DOHH2 (cell line): Measurements from ENCODE around the gene SYNPO2.

ENCODE experiments used
- H3F3A ChIP-seq: fragments of 200-600 bp; sonication (generic), shearing (Covaris generic); 2 replicates; pipeline ENCODE4 v1.6.0; 2016; ENCODE audit warnings: antibody characterized with exemption, mild to moderate bottlenecking; ENCODE audit not compliant: control insufficient read depth, insufficient read depth
- H3K27ac ChIP-seq: fragments of 200-600 bp; sonication (generic); 2 replicates; pipeline ENCODE4 v1.5.1; 2014; ENCODE audit warnings: low read depth, mild to moderate bottlenecking, low read length, moderate library complexity
- H3K27me3 ChIP-seq: fragments of 200-600 bp; sonication (generic); 2 replicates; pipeline ENCODE4 v1.6.1; 2014; ENCODE audit warnings: mild to moderate bottlenecking, low read length, mixed read lengths; ENCODE audit not compliant: control insufficient read depth
- H3K36me3 ChIP-seq: fragments of 200-600 bp; sonication (generic); 2 replicates; pipeline ENCODE4 v1.6.1; 2014; ENCODE audit warnings: mild to moderate bottlenecking, low read length, moderate library complexity, mixed read lengths; ENCODE audit not compliant: control insufficient read depth
- H3K4me1 ChIP-seq: fragments of 200-600 bp; sonication (generic); 2 replicates; pipeline ENCODE4 v1.6.1; 2014; ENCODE audit warnings: mild to moderate bottlenecking, low read length, mixed read lengths; ENCODE audit not compliant: control insufficient read depth
- H3K4me2 ChIP-seq: fragments of 200-600 bp; sonication (generic); 2 replicates; pipeline ENCODE4 v1.6.0; 2014; ENCODE audit warnings: mild to moderate bottlenecking, low read length, moderate library complexity
- H3K4me3 ChIP-seq: fragments of 200-600 bp; sonication (generic); 2 replicates; pipeline ENCODE4 v1.5.1; 2014; ENCODE audit warnings: mild to moderate bottlenecking, low read length, mixed read lengths
- H3K79me2 ChIP-seq: fragments of 200-600 bp; sonication (generic); 2 replicates; pipeline ENCODE4 v1.6.1; 2014; ENCODE audit warnings: mild to moderate bottlenecking, low read length, mixed read lengths; ENCODE audit not compliant: control insufficient read depth
- H3K9me2 ChIP-seq: fragments of 200-600 bp; sonication (generic); replicated peaks from 2 replicates; pipeline ENCODE4 v1.6.1; 2014; ENCODE audit warnings: mild to moderate bottlenecking, low read length, mixed read lengths; ENCODE audit not compliant: control insufficient read depth
- H3K9me3 ChIP-seq: fragments of 200-600 bp; sonication (generic); 2 replicates; pipeline ENCODE4 v1.6.1; 2014; ENCODE audit warnings: antibody characterized with exemption, low read length, mixed read lengths; ENCODE audit not compliant: control insufficient read depth, insufficient read depth
- H4K20me1 ChIP-seq: fragments of 200-600 bp; sonication (generic); 2 replicates; pipeline ENCODE4 v1.6.0; 2014; ENCODE audit warnings: low read depth, mild to moderate bottlenecking, antibody characterized with exemption, low read length, moderate library complexity; ENCODE audit not compliant: control insufficient read depth, insufficient read depth
- EZH2phosphoT487 ChIP-seq: fragments of 200-600 bp; sonication (generic); IDR thresholded peaks from 2 replicates; pipeline ENCODE4 v1.6.1; 2017; ENCODE audit warnings: borderline replicate concordance, mild to moderate bottlenecking, antibody characterized with exemption, low read length, moderate library complexity, mixed read lengths
- TF ChIP-seq, protein P1 (sequence below): fragments of 200-600 bp; sonication (generic); IDR thresholded peaks from one replicate; pipeline ENCODE4 v1.5.1; 2014; ENCODE audit warnings: antibody characterized with exemption, mild to moderate bottlenecking, low read depth, low read length; ENCODE audit not compliant: poor library complexity, severe bottlenecking

Gene SYNPO2

DNA sequence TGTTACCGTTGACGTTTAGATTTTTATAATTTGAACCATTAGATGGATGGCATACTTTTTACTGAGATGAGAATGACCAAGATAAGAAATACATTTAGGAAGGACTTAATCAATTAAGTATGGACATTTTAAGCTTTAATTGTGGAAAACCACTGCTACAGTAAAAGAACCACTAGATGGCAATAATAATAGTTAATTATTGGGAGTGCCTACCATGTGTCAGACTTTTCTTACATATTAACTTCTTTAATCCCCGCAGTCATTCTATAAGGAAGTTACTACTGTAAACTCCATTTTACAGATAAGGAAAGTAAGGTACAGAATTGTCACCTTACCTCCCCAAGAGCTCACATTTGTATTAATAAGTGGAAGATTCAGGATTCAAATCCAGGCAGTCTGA, 198.5 kb downstream of the SYNPO2 start:
- peaks cover 64% of the 10 kb centered on the region for H3K4me1 ChIP-seq
- peak overlapping the region; percentile 31 for H3K4me3 ChIP-seq
- H4K20me1 ChIP-seq: no peaks in the 10 kb centered on the region
- H3K27ac ChIP-seq: peak overlapping the region; percentile 96
- TF ChIP-seq, protein P1, sequence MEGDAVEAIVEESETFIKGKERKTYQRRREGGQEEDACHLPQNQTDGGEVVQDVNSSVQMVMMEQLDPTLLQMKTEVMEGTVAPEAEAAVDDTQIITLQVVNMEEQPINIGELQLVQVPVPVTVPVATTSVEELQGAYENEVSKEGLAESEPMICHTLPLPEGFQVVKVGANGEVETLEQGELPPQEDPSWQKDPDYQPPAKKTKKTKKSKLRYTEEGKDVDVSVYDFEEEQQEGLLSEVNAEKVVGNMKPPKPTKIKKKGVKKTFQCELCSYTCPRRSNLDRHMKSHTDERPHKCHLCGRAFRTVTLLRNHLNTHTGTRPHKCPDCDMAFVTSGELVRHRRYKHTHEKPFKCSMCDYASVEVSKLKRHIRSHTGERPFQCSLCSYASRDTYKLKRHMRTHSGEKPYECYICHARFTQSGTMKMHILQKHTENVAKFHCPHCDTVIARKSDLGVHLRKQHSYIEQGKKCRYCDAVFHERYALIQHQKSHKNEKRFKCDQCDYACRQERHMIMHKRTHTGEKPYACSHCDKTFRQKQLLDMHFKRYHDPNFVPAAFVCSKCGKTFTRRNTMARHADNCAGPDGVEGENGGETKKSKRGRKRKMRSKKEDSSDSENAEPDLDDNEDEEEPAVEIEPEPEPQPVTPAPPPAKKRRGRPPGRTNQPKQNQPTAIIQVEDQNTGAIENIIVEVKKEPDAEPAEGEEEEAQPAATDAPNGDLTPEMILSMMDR: peak; percentile 52
- TF ChIP-seq EZH2phosphoT487: no peak
- H3K36me3 ChIP-seq: peaks cover 21% of the 10 kb centered on the region
- peaks cover 40% of the 10 kb centered on the region for H3F3A ChIP-seq
- no peaks in the 10 kb centered on the region; the same call in 1 of the 2 replicates for H3K9me3 ChIP-seq
- peak overlapping the region; percentile 51 for H3K4me2 ChIP-seq
- H3K27me3 ChIP-seq: no peaks in the 10 kb centered on the region
- no peaks in the 10 kb centered on the region for H3K9me2 ChIP-seq
- no peaks in the 10 kb centered on the region for H3K79me2 ChIP-seq

DNA sequence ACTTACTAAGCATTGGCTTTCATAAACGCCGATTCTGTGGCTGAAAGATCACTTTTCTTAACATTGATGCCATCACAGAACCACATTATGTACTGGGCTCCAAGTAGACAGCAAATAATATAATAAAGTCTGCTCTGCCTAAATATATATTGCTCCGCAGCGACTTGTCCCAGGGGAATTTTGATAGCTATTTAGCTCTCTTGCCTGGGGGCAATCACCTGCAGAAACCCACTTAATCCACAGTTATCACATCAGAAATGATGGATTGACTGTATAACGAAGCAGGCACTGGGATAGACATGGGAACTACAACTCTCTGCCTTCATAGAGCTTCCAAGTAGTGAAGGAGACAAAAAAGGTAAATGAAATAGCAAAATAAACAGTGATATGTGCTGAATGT, 199.0 kb downstream of the SYNPO2 start:
- H3K36me3 ChIP-seq: peaks cover 16% of the 10 kb centered on the region
- H3K27ac ChIP-seq: peak overlapping the region; percentile 96
- H3K4me2 ChIP-seq: peak overlapping the region; percentile 51
- TF ChIP-seq, protein P1: no peak
- no peak for TF ChIP-seq EZH2phosphoT487
- H3K9me2 ChIP-seq: no peaks in the 10 kb centered on the region
- H3F3A ChIP-seq: peaks cover 36% of the 10 kb centered on the region
- no peaks in the 10 kb centered on the region; the same call in 1 of the 2 replicates for H3K9me3 ChIP-seq
- H4K20me1 ChIP-seq: no peaks in the 10 kb centered on the region
- peaks cover 59% of the 10 kb centered on the region for H3K4me1 ChIP-seq
- no peaks in the 10 kb centered on the region for H3K27me3 ChIP-seq
- no peaks in the 10 kb centered on the region for H3K79me2 ChIP-seq
- peak overlapping the region; percentile 31 for H3K4me3 ChIP-seq

DNA sequence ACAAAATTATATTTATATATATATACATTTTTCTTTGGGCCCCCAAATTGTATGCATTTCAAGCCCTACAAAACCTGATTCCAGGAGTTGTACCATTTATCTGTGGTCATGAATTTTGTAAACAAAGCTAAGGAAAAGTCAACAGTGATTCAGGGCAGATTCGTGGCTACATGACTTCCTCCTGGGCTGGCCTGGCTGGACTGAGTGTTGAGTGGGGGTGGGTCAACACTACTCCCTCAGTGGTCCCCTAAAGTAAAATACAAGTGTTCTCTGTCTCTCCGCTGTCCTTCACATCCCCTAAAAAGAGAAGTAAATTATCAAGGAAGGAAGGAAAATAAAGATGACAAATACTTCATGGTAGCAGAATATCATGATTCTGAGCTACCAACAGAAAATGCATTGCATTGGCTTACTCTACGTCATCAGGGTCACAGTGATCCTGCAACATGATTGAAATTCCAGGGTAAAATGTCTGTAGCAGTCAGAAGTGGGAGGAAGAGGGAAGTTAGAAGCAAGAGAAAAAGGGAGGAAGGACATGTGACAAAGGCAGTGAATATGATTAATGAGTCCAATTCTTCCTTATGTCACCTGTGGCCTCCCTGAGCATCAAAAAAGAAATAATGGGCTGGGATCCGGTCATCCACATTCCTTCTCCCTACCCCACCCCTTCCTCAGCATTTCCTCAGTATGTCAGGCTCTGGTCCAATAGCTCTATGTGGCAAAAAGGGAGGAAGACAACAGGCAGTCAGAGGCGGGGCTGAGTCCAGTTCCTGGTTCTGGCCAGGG, 204.6 kb downstream of the SYNPO2 start:
- Histone ChIP-seq H3K4me2 (no peak overlapping the region), H3K9me2 (no peaks in the 10 kb centered on the region), H3K36me3 (no peaks in the 10 kb centered on the region), H3K27me3 (no peaks in the 10 kb centered on the region), H3F3A (no peaks in the 10 kb centered on the region), H3K4me1 (peaks cover 50% of the 10 kb centered on the region), H3K4me3 (no peak overlapping the region), H3K27ac (no peak overlapping the region), H3K9me3 (no peaks in the 10 kb centered on the region; the same call in 1 of the 2 replicates), H3K79me2 (no peaks in the 10 kb centered on the region), H4K20me1 (no peaks in the 10 kb centered on the region)
- TF ChIP-seq, protein P1: no peak
- no peak for TF ChIP-seq EZH2phosphoT487
